Measurements from ENCODE around the gene CISH.

Gene CISH

GRCh38 chr3:50571486-50571885, 40.1 kb downstream of the CISH start:
- no peak for DNase-seq

- DNase-seq = no peak
These were observed 40.9 kb downstream of the CISH start for GRCh38 chr3:50570508-50571279.

DNA sequence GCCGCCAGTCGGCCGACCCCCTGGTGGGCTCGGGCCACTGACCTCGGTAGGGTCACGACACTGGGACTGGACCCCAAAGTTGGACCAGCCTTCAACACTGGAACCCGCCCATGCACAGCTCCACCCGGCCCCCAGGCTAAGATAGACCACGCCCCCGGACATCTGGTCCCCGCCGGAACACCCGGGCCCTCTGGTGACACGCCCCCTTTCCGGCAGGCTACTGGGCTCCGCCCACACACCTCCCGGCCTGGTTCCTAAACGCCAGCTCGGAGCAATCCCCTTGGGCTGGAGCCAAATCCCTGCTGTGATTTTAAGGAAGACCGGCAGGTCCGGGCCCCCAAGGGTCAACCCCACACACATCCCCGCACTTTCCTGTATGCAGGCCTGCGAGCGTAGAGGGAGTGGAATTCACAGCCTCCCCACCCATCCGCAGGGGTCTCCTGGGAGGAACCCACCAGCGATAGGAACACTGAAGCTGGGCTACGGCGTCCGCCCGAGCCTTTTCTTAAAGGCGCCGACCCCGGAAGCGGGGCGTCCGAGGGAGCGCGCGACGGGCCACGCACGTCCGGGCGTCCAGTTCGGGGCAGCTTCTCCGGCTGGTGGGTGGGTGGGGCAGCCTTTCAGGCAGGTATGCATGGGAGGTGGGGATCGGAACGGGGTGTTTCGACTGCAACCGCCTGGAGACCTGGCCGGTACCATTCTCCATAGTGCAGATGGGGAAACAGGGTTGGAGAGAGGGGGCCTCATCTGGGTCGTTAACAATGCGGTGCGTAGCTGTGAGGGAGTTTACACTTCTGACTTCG, 42.4 kb downstream of the CISH start, which contains the start of gene HEMK1:
HEMK1 (plus strand) TSS at position 576 of the 803 bp plus-strand sequence. CDS start 1,583 bp downstream, outside the sequence.
- DNase-seq = peak; percentile 88 to 94 (median 92)

DNA sequence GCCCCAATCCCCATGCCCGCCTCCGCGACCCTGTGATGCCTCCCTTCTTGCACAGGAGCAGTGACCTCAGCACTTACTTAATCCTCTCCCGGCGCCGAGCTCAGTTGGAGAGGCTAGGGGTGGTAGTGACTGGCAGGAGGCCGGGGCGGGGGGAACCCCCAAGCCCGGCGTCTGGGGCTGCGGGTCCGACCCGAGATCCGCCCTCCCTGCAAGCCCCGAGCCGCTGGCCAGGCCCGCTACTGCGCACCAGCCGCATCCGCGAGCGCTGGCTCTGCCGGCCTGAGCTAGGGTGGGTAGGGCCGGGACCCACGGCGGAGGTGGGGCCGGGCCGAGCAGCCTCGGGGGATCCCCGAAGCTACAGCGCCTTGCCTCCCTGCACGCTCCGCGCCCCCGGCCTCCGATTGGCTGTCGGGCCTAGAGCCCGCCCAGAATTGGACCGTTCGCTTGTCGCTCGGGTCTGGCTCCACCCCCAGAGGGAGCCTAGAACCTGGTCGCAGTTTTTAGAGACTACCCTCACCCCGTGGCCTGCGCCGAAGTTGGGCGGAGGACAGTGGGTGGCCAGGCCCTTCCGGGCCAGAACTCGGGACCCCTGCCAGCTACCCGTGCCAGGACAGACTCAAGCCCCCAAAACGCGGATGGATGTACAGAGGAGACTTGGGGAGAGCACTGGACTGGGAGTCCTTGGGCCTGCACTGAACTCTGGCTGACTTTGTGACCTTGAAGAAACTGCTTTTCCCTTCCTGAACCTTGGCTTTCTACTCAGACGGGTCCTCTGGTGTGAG, 44.0 kb downstream of the CISH start, which contains the start of gene C3orf18:
C3orf18 (minus strand) TSS at position 362 of the 782 bp plus-strand sequence. CDS start 2,048 bp downstream, outside the sequence.
- peak; percentile 90 to 96 (median 92) for DNase-seq

GRCh38 chr3:50567011-50567385, 44.6 kb downstream of the CISH start:
- DNase-seq = no peak

DNA sequence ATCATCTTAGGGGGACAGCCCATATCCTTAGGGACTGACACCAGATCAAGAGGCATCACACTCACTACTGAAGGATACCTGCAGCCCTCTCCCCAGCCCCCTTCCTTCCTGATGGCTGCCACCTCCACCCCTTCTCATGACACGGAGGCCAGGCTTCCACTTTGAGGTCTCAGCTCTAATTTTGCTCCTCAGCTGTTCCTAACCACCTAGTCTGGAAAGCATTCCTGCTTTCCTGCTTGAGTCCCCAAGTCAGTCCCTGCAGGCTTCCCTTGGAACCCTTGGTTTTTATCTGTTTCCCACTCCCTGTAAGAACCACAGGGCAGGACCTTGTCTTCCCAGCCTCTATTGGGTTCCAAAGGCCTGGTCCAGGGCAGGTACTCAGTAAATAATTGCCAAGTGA, 47.3 kb downstream of the CISH start:
- no peak for DNase-seq

DNA sequence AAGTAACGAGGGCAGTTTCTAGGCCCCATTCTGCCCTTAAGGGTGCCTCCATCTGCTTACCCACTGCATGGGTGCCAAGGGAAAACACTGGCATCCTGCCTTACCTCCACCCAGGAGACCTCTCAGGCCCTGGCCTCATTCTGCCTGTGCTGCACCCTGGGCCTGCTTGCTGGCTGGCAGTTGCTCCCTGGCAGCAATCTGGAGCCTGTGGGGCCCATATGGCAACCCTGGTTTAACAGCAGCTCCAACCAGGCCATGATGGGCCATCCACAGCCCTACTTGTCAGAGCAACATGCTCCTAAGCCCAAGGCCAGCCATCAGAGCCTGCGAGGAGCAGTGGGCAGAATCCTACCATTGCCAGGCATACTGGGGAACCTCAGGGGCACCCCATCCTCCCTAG, 47.7 kb downstream of the CISH start:
- no peak for DNase-seq

DNA sequence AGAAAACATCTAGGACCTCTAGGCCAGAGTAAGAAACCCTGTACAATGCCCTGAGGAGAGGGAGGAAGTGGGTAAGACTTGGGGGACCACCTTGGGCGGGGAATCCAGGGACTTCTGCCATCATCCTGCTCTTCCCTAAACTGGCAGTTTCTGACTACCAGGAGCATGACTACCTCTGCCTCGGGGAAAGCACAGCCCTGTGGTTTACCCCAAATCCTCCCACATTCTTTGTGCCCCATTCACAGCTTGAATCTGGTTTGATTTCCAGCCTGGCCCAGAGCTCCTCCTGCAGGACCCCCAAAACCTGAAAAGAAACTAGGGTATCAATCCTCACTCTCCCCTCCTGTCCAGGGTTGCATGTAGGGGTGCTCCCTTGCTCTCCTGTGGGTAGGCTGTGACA, 48.7 kb downstream of the CISH start:
- DNase-seq = no peak

DNA sequence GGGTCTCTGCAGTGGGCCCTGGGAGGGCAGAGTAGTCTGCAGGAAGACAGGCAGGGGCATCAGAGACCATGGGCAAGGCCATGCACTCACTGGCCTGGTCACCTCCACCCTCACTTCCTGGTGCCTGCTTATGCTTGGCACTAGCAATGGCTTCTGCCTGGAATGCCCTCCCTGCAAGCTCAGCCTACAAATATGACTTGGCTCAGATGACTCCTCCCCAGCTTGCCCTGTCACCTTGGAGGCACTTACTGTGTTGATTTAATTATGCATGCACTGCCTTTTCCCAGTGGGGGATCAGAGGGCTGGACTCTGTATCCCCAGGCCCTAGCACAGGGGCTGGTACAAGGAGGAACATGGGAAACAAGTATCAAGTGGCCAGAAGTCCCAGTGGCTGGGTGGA, 51.9 kb downstream of the CISH start:
- DNase-seq = no peak

GRCh38 chr3:50557915-50558314, 53.7 kb downstream of the CISH start:
- no peak for DNase-seq

GRCh38 chr3:50557106-50557505, 54.5 kb downstream of the CISH start:
- DNase-seq = no peak
